ENCODE measurements around the gene CD70. TPM values are rescaled to one million over a fixed set of nuclear protein-coding genes. Genes with fewer than 3 reads are reported as not detected.
A peak's percentile ranks its signal among the peaks of the same experiment; 100 is the strongest.
"Not testable (repeated sequence)": the region's sequence is repeated elsewhere in the genome, so short reads cannot be mapped to it uniquely, and the experiment has no call there.

Gene CD70, protein sequence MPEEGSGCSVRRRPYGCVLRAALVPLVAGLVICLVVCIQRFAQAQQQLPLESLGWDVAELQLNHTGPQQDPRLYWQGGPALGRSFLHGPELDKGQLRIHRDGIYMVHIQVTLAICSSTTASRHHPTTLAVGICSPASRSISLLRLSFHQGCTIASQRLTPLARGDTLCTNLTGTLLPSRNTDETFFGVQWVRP
- under 1 TPM in 1 of 2 donors, not detected in 1; 0.46 TPM for total RNA-seq
- long read RNA-seq, donor 1 = 0 reads
- long read RNA-seq, donor 2 = 0 reads

- intact Hi-C loops (cut with DNase I) = no loop called here
- DNase-seq (ENCODE audit: low spot score) = no peak
Observed at GRCh38 chr19:6590827-6591319, at the start of gene CD70. Gene CD70, minus strand, starts transcription at chr19:6591150. Its CDS starts 148 bp downstream, at chr19:6591002.

- intact Hi-C loops (cut with DNase I); DNase-seq (ENCODE audit: low spot score): not testable (repeated sequence)
Observed at GRCh38 chr19:6640333-6640732, 49.4 kb upstream of the CD70 start.

GRCh38 chr19:6639439-6639838, 48.5 kb upstream of the CD70 start:
- DNase-seq (ENCODE audit: low spot score) = no peak
- intact Hi-C loops (cut with DNase I) = loop anchor here in 1 of 2 donors (10.0 kb wide), 1 partner anchor 225 kb away; no protein-coding TSS in a partner anchor

DNA sequence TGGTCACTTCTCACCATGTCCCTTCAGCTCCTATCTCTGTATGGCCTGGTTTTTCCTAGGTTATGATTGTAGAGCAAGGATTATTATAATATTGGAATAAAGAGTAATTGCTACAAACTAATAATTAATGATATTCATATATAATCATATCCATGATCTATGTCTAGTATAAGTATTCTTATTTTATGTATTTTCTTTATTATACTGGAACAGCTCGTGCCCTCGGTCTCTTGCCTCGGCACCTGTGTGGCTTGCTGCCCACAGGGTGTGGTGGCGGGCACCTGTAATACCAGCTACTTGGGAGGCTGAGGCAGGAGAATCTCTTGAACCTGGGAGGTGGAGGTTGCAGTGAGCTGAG, 42.5 kb upstream of the CD70 start:
- intact Hi-C loops (cut with DNase I) = loop anchor here in 1 of 2 donors (10.0 kb wide), 1 partner anchor 231 kb away; no protein-coding TSS in a partner anchor
- not testable (repeated sequence) for DNase-seq (ENCODE audit: low spot score)

- intact Hi-C loops (cut with DNase I) = loop anchor here in 1 of 2 donors (10.0 kb wide), 1 partner anchor 232 kb away; no protein-coding TSS in a partner anchor
Observed at GRCh38 chr19:6632747-6633455, 42.0 kb upstream of the CD70 start.

GRCh38 chr19:6632002-6632621, 41.2 kb upstream of the CD70 start:
- intact Hi-C loops (cut with DNase I) = loop anchor here in 1 of 2 donors (10.0 kb wide), 1 partner anchor 233 kb away; no protein-coding TSS in a partner anchor
- DNase-seq (ENCODE audit: low spot score) = no peak

More at GRCh38 chr19:6632747-6633455, 42.0 kb upstream of the CD70 start:
- DNase-seq (ENCODE audit: low spot score) = peak; percentile 92

- intact Hi-C loops (cut with DNase I) = loop anchor here in 1 of 2 donors (10.0 kb wide), 1 partner anchor 102 kb away; no protein-coding TSS in a partner anchor
- DNase-seq (ENCODE audit: low spot score) = no peak
Observed at GRCh38 chr19:6626764-6627163, 35.8 kb upstream of the CD70 start.

GRCh38 chr19:6617374-6617773, 26.4 kb upstream of the CD70 start:
- intact Hi-C loops (cut with DNase I) = no loop called here
- no peak for DNase-seq (ENCODE audit: low spot score)

DNA sequence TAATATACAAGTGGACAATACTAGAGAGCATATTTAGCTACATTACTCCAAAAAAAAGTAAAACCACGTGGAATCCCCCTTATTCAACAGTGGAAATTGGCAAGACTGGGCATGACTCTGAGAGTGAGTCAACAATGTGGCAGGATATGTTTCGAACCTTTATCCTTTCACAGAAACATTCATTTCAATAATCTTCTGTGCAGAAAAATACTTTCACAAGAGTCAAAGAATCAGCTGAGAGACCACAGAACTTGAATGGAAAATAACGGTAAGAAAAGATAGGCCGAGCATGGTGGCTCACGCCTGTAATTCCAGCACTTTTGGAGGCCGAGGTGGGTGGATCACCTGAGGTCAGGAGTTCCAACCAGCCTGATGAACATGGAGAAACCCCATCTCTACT, 25.1 kb upstream of the CD70 start:
- intact Hi-C loops (cut with DNase I) = no loop called here
- no peak for DNase-seq (ENCODE audit: low spot score)

GRCh38 chr19:6613711-6614110, 22.8 kb upstream of the CD70 start:
- intact Hi-C loops (cut with DNase I) = no loop called here
- DNase-seq (ENCODE audit: low spot score) = no peak

DNA sequence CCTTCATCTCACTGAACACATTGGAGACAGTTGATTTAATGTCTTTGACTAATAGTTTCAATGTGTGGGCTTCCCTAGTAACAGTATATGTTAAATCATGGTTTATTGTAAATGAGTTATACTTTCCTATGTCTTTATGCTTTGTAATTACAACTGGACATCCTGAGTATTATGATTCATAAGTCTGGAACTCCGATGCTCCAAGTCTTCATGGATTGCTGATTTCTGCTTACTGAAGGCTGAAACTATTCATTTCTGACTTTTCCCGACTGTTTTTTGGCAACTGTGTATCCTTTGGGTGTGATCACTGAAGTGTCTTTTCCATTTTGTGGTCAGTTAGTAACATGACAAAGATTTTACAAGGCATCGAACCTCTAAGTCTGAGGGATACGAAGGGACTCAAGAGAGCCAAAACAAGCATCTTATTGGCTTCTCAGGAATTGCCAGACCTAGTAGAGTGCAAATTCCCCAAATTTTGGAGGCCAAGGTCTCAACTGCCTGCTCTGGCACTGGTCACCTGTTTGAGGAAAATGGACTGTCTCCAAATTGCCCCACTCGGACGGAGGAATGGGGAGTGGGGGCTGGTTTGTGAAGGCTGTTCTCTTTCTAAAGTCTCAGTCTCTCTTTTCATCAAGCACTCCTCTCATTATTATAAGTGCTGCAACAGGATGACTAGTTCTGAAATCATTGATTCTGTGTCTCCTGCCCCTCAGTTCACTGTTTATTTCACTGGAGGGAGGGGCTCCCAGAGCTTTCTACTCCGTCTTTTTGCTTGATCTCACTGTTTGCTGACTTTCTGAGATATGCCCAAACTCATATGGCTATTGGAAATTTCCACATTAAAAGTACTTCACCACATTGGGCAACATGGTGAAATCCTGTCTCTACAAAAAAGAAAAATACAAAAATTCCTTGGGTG, 20.2 kb upstream of the CD70 start:
- intact Hi-C loops (cut with DNase I) = no loop called here
- DNase-seq (ENCODE audit: low spot score) = no peak

- intact Hi-C loops (cut with DNase I) = no loop called here
- peak; percentile 37 for DNase-seq (ENCODE audit: low spot score)
Observed at GRCh38 chr19:6608940-6609339, 18.0 kb upstream of the CD70 start.

- peak; percentile 28 for DNase-seq (ENCODE audit: low spot score)
- intact Hi-C loops (cut with DNase I) = not testable (repeated sequence)
Observed at GRCh38 chr19:6608146-6608545, 17.2 kb upstream of the CD70 start.

- DNase-seq (ENCODE audit: low spot score) = peak; percentile 58
- intact Hi-C loops (cut with DNase I) = not testable (repeated sequence)
Observed at GRCh38 chr19:6606276-6607070, 15.5 kb upstream of the CD70 start.

DNA sequence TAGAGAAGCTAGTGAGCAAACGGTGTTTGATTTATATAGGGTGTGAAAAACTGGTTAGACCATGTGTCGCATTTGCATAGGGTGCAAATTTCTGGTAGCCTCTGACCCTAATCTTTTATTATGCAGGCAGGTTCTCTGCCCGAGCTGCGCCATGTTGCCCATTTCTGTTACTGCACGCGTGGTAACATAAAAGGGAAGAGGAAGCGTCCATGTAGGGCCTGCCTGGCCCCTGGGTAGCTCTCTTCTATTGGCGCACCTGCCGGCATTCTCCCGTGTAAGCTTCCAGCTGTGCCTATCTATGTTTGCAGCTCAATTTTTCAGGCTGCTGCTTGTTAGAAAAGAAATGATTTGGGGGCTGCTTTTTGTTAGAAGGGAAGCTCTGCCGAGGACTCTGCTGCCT, 14.0 kb upstream of the CD70 start:
- intact Hi-C loops (cut with DNase I) = no loop called here
- DNase-seq (ENCODE audit: low spot score) = peak; percentile 63

DNA sequence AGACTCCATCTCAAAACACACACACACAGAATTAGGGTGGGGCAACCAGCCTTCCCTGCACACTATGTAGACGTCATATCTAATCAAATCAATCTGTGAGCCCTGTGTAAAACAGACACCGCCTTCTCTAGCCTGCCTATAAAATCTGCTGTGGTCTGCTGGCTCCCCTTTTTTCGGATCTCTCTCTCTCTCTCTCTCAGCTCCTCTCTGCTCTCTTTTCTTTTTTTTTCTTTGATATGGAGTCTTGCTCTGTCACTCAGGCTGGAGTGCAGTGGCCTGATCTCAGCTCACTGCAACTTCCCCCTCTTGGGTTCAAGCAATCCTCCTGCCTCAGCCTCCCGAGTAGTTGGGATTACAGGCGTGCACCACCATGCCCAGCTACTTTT, 11.8 kb upstream of the CD70 start:
- no peak for DNase-seq (ENCODE audit: low spot score)
- intact Hi-C loops (cut with DNase I) = no loop called here

DNA sequence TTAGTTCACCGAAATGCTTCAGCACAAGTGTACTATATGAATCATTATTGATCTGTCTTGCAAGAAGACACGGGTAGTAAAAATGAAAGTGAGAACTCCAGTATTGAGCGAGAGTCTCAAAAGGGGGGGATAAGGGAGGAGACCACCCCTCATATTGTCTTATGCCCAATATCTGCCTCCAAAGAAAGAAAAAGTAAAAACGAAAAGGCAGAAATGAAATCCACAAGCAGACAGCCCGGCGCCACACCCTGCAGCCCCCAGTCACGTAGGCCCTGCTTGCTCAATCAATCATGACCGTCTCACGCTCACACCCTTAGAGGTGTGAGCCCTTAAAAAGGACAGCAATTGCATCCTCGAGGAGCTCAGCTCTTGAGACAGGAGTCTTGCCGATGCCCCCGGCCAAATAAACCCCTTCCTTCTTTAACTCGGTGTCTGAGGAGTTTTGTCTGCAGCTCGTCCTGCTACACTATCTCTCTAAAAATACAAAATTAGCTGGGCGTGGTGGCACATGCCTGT, 10.6 kb upstream of the CD70 start:
- intact Hi-C loops (cut with DNase I) = not testable (repeated sequence)
- DNase-seq (ENCODE audit: low spot score) = peak; percentile 30

- intact Hi-C loops (cut with DNase I); DNase-seq (ENCODE audit: low spot score): not testable (repeated sequence)
Observed at GRCh38 chr19:6600951-6601536, 10.1 kb upstream of the CD70 start.
